Stimulated activated CD4-positive, alpha-beta T cell treated with anti-CD3 and anti-CD28 coated beads, Interleukin-1b, Interleukin-23, amount 100 ng/mL, for 48 hours (primary cell): ENCODE measurements around the gene ASB8.

Experiments used
- DNase-seq: peaks from one replicate; pipeline ENCODE4 v3.0.0-alpha.2; 2020

The ASB8 gene

GRCh38 chr12:48157018-48157888, at the start of gene ASB8:
Gene ASB8 (minus strand): TSS chr12:48157515. CDS start chr12:48153496, 4,019 bp downstream.
- DNase-seq: peak; percentile 99

- no peak for DNase-seq
These were observed 45.9 kb upstream of the ASB8 start, which contains the start of gene OR10AD1 for GRCh38 chr12:48203192-48203591. Gene OR10AD1 (minus strand): TSS chr12:48203292. CDS start chr12:48203292, 0 bp downstream.

- DNase-seq: no peak
These were observed 45.5 kb upstream of the ASB8 start for GRCh38 chr12:48202766-48203165.

- DNase-seq: no peak
These were observed 44.2 kb upstream of the ASB8 start for GRCh38 chr12:48201516-48201915.

- DNase-seq: no peak
These were observed 43.8 kb upstream of the ASB8 start for GRCh38 chr12:48201091-48201490.

GRCh38 chr12:48199774-48200221, 42.5 kb upstream of the ASB8 start:
- DNase-seq: no peak

- DNase-seq: no peak
These were observed 41.7 kb upstream of the ASB8 start for GRCh38 chr12:48198985-48199384.

- no peak for DNase-seq
These were observed 41.3 kb upstream of the ASB8 start for GRCh38 chr12:48198672-48198971.

GRCh38 chr12:48197971-48198671, 40.8 kb upstream of the ASB8 start:
- peak; percentile 94 for DNase-seq

GRCh38 chr12:48197549-48197970, 40.2 kb upstream of the ASB8 start:
- no peak for DNase-seq

- DNase-seq: no peak
These were observed 37.5 kb upstream of the ASB8 start for GRCh38 chr12:48194799-48195201.

GRCh38 chr12:48193623-48194022, 36.3 kb upstream of the ASB8 start:
- no peak for DNase-seq

GRCh38 chr12:48192861-48193260, 35.5 kb upstream of the ASB8 start:
- no peak for DNase-seq

GRCh38 chr12:48191096-48191495, 33.8 kb upstream of the ASB8 start:
- no peak for DNase-seq

GRCh38 chr12:48189331-48190125, 32.2 kb upstream of the ASB8 start:
- peak; percentile 68 for DNase-seq

GRCh38 chr12:48187916-48188695, 30.8 kb upstream of the ASB8 start:
- no peak for DNase-seq

GRCh38 chr12:48185181-48185919, 28.0 kb upstream of the ASB8 start:
- no peak for DNase-seq

GRCh38 chr12:48184549-48184922, 27.2 kb upstream of the ASB8 start:
- no peak for DNase-seq

GRCh38 chr12:48183876-48184548, 26.7 kb upstream of the ASB8 start:
- no peak for DNase-seq

- DNase-seq: peak; percentile 67
These were observed 26.0 kb upstream of the ASB8 start, which contains the start of gene CCDC184 for GRCh38 chr12:48183091-48183875. Gene CCDC184 (plus strand): TSS chr12:48183644. CDS start chr12:48184123, 479 bp downstream.
